Right lobe of liver (tissue), 4 donors: ENCODE measurements around the gene VSTM4.

Experiments used
- POLR2A ChIP-seq: fragments of 450-650 bp; IDR thresholded peaks from one replicate; pipeline ENCODE4 v1.6.1; 2017; ENCODE audit warnings: antibody characterized with exemption, mild to moderate bottlenecking
- TF ChIP-seq, protein P1 (sequence below), 4 donors: fragments of 200-600 bp in 3 of 4; fragments of 450-650 bp in 1 of 4; IDR thresholded peaks; one replicate each; pipeline versions ENCODE4 v1.5.1 to v1.8.0; 2016 to 2022; ENCODE audit warnings: antibody characterized with exemption in 4 of 4, mild to moderate bottlenecking in 2 of 4
- donor health status: DM: no; HTN: no; CAD: no.
- donor health status: DM: no; HTN: no; CAD: no.
- donor health status: DM: no; HTN: yes; CAD: no.

GRCh38 chr10:49119746-49120145 is 4.4 kb upstream of the VSTM4 start:
- TF ChIP-seq POLR2A, result no peak
- TF ChIP-seq, protein P1, sequence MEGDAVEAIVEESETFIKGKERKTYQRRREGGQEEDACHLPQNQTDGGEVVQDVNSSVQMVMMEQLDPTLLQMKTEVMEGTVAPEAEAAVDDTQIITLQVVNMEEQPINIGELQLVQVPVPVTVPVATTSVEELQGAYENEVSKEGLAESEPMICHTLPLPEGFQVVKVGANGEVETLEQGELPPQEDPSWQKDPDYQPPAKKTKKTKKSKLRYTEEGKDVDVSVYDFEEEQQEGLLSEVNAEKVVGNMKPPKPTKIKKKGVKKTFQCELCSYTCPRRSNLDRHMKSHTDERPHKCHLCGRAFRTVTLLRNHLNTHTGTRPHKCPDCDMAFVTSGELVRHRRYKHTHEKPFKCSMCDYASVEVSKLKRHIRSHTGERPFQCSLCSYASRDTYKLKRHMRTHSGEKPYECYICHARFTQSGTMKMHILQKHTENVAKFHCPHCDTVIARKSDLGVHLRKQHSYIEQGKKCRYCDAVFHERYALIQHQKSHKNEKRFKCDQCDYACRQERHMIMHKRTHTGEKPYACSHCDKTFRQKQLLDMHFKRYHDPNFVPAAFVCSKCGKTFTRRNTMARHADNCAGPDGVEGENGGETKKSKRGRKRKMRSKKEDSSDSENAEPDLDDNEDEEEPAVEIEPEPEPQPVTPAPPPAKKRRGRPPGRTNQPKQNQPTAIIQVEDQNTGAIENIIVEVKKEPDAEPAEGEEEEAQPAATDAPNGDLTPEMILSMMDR (IDR thresholded peaks at IDR 0.05), result no peak
